ENCODE measurements around the gene ZBTB46.

Gene ZBTB46

GRCh38 chr20:63837479-63837878 lies 6.4 kb upstream of the ZBTB46 start:
- no peak for DNase-seq

GRCh38 chr20:63836458-63837344 lies 5.6 kb upstream of the ZBTB46 start:
- no peak for DNase-seq

- DNase-seq, result no peak
Observed at GRCh38 chr20:63835021-63835858, 4.2 kb upstream of the ZBTB46 start.

GRCh38 chr20:63834491-63834880 lies 3.4 kb upstream of the ZBTB46 start:
- DNase-seq, result no peak

- DNase-seq, result no peak
Observed at GRCh38 chr20:63833776-63834490, 2.9 kb upstream of the ZBTB46 start.

- no peak for DNase-seq
Observed at GRCh38 chr20:63831993-63832686, 1.1 kb upstream of the ZBTB46 start.

GRCh38 chr20:63831646-63831992 lies 555 bp upstream of the ZBTB46 start:
- DNase-seq, result no peak

- DNase-seq, result no peak
Observed at GRCh38 chr20:63829945-63830835, 874 bp downstream of the ZBTB46 start.

GRCh38 chr20:63829603-63829944 lies 1.5 kb downstream of the ZBTB46 start:
- no peak for DNase-seq

- DNase-seq, result no peak
Observed at GRCh38 chr20:63828951-63829350, 2.1 kb downstream of the ZBTB46 start.

- DNase-seq, result no peak
Observed at GRCh38 chr20:63828545-63828944, 2.5 kb downstream of the ZBTB46 start.

- no peak for DNase-seq
Observed at GRCh38 chr20:63828124-63828523, 2.9 kb downstream of the ZBTB46 start.

GRCh38 chr20:63826753-63827152 lies 4.3 kb downstream of the ZBTB46 start:
- no peak for DNase-seq

GRCh38 chr20:63825331-63826118 lies 5.5 kb downstream of the ZBTB46 start:
- DNase-seq, result no peak

GRCh38 chr20:63823691-63824311 lies 7.3 kb downstream of the ZBTB46 start:
- no peak for DNase-seq

GRCh38 chr20:63822276-63822696 lies 8.8 kb downstream of the ZBTB46 start:
- no peak for DNase-seq

- no peak for DNase-seq
Observed at GRCh38 chr20:63821811-63822210, 9.3 kb downstream of the ZBTB46 start.

- DNase-seq, result no peak
Observed at GRCh38 chr20:63819224-63819921, 11.7 kb downstream of the ZBTB46 start.

- no peak for DNase-seq
Observed at GRCh38 chr20:63815615-63816253, 15.3 kb downstream of the ZBTB46 start.

Measured in activated CD4-positive, alpha-beta T cell treated with anti-CD3 and anti-CD28 coated beads, Interleukin-2, amount 50 U/mL, for 4 hours (primary cell).